ENCODE data around the gene CUBN. TPM values are rescaled to one million over a fixed set of nuclear protein-coding genes. Genes with fewer than 3 reads are reported as not detected.

CUBN gene
- total and polyA plus RNA-seq, 2 of the 13 experiments (the other 11 are each of a cell fraction or from before 2014, with no cell fraction given): 0.27 to 0.32 TPM

DNA sequence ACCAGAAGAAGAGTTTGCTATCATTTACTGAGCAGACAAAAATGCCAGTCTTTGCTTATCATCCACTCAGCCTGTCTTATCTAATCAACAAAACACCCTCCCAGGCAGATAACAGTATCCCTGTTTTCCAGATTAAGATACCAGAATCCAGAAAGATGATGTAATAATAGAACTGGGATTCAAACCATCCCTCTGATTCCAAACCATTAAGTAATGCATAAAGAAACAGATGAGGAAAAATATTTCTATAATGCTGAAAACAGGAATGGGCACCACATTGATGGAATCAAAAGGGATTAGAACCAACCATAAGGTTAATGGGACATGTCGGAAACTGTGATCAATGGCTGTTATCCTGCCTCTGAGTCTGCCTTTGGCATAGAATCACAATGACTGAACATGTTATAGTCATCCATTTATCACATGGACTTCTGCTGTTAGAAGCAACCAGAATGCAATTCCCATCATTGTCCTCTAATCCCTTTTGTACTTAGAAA lies 220.3 kb downstream of the CUBN start:
- FAIRE-seq (no peak), DNase-seq (ENCODE audit: low spot score) (no peak), ATAC-seq (no peak)
- Histone ChIP-seq H3K27me3 (ENCODE audit: control insufficient read depth in 1 of 2, insufficient read depth in 2 of 2, low read length in 2 of 2) (no peaks in the 10 kb centered on the region), H3K4me3 (replicated peaks in 1 of 3; ENCODE audit: insufficient read depth in 1 of 3, low read depth in 2 of 3, low read length in 3 of 3) (no peak overlapping the region), H3K79me2 (ENCODE audit: insufficient read depth, low read length) (no peaks in the 10 kb centered on the region), H3K36me3 (replicated peaks in 1 of 2; ENCODE audit: control insufficient read depth in 1 of 2, insufficient read depth in 2 of 2, low read length in 2 of 2) (no peaks in the 10 kb centered on the region), H3K27ac (ENCODE audit: extremely low read length, insufficient read depth, low read length) (no peak overlapping the region), H3K4me2 (ENCODE audit: low read depth, low read length) (no peak overlapping the region), H2AFZ (ENCODE audit: low read length) (no peak overlapping the region), H3K9me3 (ENCODE audit: low read length) (no peaks in the 10 kb centered on the region), H3K9ac (ENCODE audit: insufficient read depth, low read depth, low read length) (no peak overlapping the region), H3K4me1 (ENCODE audit: insufficient read depth, low read length) (no peaks in the 10 kb centered on the region), H4K20me1 (ENCODE audit: insufficient read depth, low read length) (no peaks in the 10 kb centered on the region)
- POLR2A ChIA-PET: no interaction called here
- TF ChIP-seq ATM (IDR thresholded peaks at IDR 0.05; ENCODE audit: borderline replicate concordance) (no peak), ATF7 (IDR thresholded peaks at IDR 0.05) (peak; percentile 47; the same call in 1 of the 2 replicates), ATF7 (CRISPR knock-in tag; IDR thresholded peaks at IDR 0.05) (no peak)
- no TSS peak for BruUV-seq (replicated peaks)
- 85% methylated on average over 1 of the region's 1 CpG for WGBS (ENCODE audit: low lambda C conversion rate)
- in situ Hi-C loops (cut with HindIII; ENCODE audit: extremely low pct_ligation_motif_present, low pct_unique_long_range_greater_than_20kb) (no loop called here), intact Hi-C loops (cut with micrococcal nuclease; ENCODE audit: unreplicated experiment) (no loop called here)
- CTCF ChIA-PET (ENCODE audit: low intra/inter-chr PET ratio, low total read pairs): no interaction called here

DNA sequence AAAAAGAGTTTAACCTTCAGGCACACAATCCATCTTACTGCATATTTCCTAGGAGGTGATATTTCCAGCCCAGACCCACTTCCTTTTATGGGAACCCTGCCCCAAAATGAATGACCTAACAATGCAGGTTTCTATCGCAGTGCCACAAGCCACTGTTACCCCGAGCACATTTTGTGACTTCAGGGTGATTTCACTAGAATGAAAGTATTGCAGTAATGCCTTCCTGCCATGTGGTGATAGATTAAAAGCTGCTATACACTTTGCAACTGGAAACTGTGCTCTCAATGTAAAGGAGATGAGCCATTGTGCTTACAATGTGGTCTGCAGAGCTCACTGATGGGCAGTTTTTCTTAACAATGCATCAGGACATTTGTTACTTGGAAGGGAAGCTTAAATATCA lies 221.9 kb downstream of the CUBN start:
- Histone ChIP-seq H2AFZ (ENCODE audit: low read length) (no peak overlapping the region), H3K9ac (ENCODE audit: insufficient read depth, low read depth, low read length) (no peak overlapping the region), H3K4me1 (ENCODE audit: insufficient read depth, low read length) (no peaks in the 10 kb centered on the region), H3K4me2 (ENCODE audit: low read depth, low read length) (no peak overlapping the region), H3K79me2 (ENCODE audit: insufficient read depth, low read length) (no peaks in the 10 kb centered on the region), H4K20me1 (ENCODE audit: insufficient read depth, low read length) (no peaks in the 10 kb centered on the region), H3K9me3 (ENCODE audit: low read length) (no peaks in the 10 kb centered on the region), H3K36me3 (replicated peaks in 1 of 2; ENCODE audit: control insufficient read depth in 1 of 2, insufficient read depth in 2 of 2, low read length in 2 of 2) (no peaks in the 10 kb centered on the region), H3K27ac (ENCODE audit: extremely low read length, insufficient read depth, low read length) (no peak overlapping the region), H3K4me3 (replicated peaks in 1 of 3; ENCODE audit: insufficient read depth in 1 of 3, low read depth in 2 of 3, low read length in 3 of 3) (no peak overlapping the region), H3K27me3 (ENCODE audit: control insufficient read depth in 1 of 2, insufficient read depth in 2 of 2, low read length in 2 of 2) (no peaks in the 10 kb centered on the region)
- in situ Hi-C loops (cut with HindIII; ENCODE audit: extremely low pct_ligation_motif_present, low pct_unique_long_range_greater_than_20kb) (no loop called here), intact Hi-C loops (cut with micrococcal nuclease; ENCODE audit: unreplicated experiment) (no loop called here)
- 23% methylated on average over 2 of the region's 2 CpGs for WGBS (ENCODE audit: low lambda C conversion rate)
- FAIRE-seq (no peak), ATAC-seq (no peak), DNase-seq (ENCODE audit: low spot score) (no peak)
- ChIA-PET POLR2A (no interaction called here), CTCF (ENCODE audit: low intra/inter-chr PET ratio, low total read pairs) (no interaction called here)
- no peak for TF ChIP-seq ZNF121 (CRISPR knock-in tag; IDR thresholded peaks at IDR 0.05)
- no TSS peak for BruUV-seq (replicated peaks)
